Fibroblast of pulmonary artery (primary cell): ENCODE results near the gene SLC2A13.
A peak's percentile ranks its signal among the peaks of the same experiment; 100 is the strongest.

Source experiments
- DNase-seq: peaks from one replicate; pipeline ENCODE4 v3.0.0-alpha.2; 2010; ENCODE audit warnings: low read depth
- H3K4me3 ChIP-seq: replicated peaks from 2 replicates; pipeline ENCODE4 v1.5.1; 2011; ENCODE audit warnings: low read depth, mild to moderate bottlenecking, control low read depth, low read length, moderate library complexity
- TF ChIP-seq, protein P1 (sequence below): IDR thresholded peaks from 2 replicates; pipeline ENCODE4 v1.5.1; 2011; ENCODE audit warnings: mild to moderate bottlenecking, control low read depth, low read length, inconsistent platforms; ENCODE audit errors: missing control alignments

The SLC2A13 gene

DNA sequence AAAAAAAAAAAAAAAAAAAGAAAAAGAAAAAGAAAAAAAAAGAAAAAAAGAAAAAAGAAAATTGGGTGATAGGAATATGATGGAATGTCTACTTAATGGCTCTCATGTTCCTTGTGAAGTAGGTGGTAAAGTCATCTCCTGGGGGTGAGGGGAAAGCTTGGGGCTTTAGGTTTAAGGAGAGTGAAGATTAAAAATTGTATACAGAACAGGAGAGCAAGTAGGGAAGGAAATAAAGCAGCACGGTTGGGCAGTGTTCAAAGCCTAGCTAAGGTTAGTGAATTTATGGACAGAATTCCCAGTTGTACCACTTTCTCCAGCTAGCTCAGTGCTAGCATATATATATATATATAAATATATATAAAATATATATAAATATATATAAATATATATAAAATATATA lies 40.0 kb upstream of the SLC2A13 start:
- H3K4me3 ChIP-seq = no peak overlapping the region
- DNase-seq = no peak
- TF ChIP-seq, protein P1, sequence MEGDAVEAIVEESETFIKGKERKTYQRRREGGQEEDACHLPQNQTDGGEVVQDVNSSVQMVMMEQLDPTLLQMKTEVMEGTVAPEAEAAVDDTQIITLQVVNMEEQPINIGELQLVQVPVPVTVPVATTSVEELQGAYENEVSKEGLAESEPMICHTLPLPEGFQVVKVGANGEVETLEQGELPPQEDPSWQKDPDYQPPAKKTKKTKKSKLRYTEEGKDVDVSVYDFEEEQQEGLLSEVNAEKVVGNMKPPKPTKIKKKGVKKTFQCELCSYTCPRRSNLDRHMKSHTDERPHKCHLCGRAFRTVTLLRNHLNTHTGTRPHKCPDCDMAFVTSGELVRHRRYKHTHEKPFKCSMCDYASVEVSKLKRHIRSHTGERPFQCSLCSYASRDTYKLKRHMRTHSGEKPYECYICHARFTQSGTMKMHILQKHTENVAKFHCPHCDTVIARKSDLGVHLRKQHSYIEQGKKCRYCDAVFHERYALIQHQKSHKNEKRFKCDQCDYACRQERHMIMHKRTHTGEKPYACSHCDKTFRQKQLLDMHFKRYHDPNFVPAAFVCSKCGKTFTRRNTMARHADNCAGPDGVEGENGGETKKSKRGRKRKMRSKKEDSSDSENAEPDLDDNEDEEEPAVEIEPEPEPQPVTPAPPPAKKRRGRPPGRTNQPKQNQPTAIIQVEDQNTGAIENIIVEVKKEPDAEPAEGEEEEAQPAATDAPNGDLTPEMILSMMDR = no peak

DNA sequence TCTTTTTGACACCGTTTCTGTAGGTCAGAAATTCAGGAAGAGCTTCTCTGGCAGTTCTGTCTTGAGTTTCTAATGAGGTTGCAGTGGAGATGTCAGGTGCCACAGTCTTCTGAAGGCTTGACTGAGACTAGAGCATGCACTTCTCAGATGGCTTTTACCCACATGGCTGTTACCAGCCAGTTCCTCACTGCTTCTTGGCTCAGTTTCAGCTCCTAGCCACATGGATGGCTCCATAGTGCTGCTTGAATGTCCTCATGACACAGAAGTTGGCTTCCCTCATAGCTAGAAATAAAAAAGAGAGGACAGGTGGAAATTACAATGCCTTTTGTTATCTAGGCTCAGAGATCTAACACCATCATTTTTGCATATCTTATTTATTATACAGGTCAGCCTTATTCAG lies 38.1 kb upstream of the SLC2A13 start:
- H3K4me3 ChIP-seq = no peak overlapping the region
- TF ChIP-seq, protein P1 = no peak
- DNase-seq = no peak

DNA sequence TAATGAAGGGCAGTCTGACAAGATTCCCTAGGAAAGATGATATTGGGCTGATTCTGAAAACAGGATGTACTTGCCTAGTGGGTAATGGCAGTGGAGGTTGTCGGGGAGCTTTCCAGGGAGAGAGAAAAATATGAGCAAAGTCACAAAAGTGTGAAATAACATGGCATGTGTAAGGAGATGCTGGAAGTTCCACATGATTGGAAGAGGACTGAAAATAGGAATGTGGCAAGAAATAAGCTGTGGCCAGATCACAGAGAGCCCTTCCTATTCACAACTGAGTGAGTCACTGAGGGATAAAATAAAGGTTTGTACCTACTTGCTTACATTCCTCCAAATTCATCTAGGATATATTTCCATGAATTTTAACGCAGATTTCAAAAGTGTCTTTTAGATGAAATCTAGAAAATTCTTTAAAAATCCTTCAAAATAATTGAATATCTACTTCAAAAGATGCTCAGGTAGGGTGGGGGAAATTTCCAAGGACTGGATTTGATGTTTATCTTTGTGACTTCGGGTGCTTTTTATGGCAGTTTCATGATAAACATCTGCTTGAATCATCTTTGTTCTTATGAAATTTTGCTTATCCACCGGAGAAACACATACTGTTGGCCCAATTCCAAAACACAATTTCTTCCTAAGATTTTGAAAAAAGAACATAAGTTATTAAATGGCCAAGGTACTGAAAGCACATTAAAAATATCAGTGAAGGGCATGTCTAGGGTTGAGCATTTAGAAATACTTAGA lies 36.3 kb upstream of the SLC2A13 start:
- TF ChIP-seq, protein P1 = no peak
- H3K4me3 ChIP-seq = no peak overlapping the region
- DNase-seq = no peak

DNA sequence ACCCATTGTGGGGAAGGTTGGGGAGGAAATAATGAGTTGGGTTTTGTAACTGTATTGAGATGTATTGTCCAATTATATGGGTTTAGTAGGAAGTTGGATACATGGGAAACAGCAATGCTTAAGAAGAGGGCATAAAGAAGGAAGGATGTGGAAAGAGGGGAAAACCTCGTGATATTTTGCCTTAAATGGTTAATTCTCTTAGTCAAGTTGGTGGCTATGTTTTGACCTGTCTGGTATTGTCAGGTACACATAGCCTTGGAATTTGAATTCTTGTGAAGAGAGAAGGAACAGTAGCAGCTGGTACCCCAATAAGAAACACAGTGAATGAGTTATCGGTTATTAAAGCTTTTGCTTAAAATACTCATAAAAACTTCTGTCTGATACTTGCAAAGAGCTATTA lies 32.6 kb upstream of the SLC2A13 start:
- no peak overlapping the region for H3K4me3 ChIP-seq
- no peak for DNase-seq
- TF ChIP-seq, protein P1 = no peak

DNA sequence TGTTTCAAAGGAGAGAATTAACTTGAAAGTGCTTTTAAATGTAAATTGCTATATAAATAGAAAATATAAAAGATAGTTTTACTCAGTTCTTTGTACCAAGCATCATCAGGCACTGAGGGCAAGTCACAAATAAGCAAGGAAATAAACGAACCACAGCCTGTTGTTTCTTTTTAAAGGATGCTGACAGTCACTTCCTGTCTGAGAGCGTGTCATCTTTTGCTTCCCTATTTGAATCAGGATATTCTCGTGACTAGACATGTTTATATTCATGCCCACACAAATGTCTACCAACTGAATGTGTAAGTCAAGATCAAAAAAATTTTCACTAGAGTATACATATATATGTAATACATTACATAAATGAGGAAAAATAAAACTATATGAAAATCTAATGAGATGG lies 31.4 kb upstream of the SLC2A13 start:
- TF ChIP-seq, protein P1 = no peak
- DNase-seq = peak; percentile 18
- H3K4me3 ChIP-seq = no peak overlapping the region

DNA sequence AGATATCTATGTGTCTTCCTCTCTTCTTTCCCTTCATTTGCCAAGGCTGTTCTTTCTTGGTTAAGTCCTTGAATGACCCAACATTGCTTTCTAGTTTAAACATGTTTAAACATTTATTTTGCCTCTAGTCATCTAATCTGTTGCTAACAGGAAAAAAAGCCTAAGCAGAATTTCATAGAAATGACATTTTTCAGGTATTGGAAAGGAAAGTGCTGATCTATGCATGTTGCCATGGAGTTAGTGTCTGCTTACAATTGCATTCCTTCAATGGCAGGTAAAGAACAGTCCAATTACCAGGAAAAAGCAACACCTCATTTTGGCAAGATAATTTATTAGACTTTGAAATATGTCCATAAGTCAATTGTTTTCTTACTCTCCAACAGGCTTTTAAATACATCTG lies 21.5 kb upstream of the SLC2A13 start:
- H3K4me3 ChIP-seq = no peak overlapping the region
- DNase-seq = no peak
- TF ChIP-seq, protein P1 = no peak

DNA sequence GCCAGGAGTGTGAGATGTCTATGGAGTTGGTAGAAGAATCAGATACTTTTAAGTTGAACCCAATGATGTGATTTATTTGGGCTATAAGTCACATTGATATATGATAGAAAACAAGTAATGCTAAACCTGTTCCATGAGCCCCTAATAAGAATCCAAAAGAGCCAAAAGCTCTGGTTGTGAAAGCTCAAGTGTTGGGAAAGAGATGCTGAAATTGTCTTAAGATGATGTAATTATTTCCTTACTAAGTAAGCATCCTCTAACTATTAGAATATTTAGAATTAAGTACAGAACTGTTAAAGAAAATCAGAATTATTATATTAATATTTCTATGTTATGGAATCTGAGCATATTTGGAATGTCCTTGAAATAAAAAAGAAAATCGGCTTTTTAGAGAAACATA lies 17.6 kb upstream of the SLC2A13 start:
- peak; percentile 40 for DNase-seq
- no peak overlapping the region for H3K4me3 ChIP-seq
- TF ChIP-seq, protein P1 = no peak
